DND-41 (cell line): Measurements from ENCODE around the gene GSDME.

ENCODE experiments used
- ATAC-seq: fragments of 200-7000 bp; cut with Tn5 transposase; 3 replicates; pipeline ENCODE4 v1.9.1; 2021; ENCODE audit warnings: low read depth; ENCODE audit not compliant: insufficient read depth
- DNase-seq: peaks from one replicate; pipeline ENCODE4 v3.0.0-alpha.2; 2020
- H2AFZ ChIP-seq: 2 replicates; pipeline ENCODE4 v1.6.0; 2012; ENCODE audit warnings: low read depth, low read length
- H3K27ac ChIP-seq: 2 replicates; pipeline ENCODE4 v1.5.1; 2012; ENCODE audit warnings: low read length, inconsistent platforms
- H3K27me3 ChIP-seq: fragments of 200-600 bp; sonication (generic); 2 replicates; pipeline ENCODE4 v1.6.0; 2012; ENCODE audit warnings: low read length, mild to moderate bottlenecking, inconsistent platforms; ENCODE audit not compliant: insufficient read depth, poor library complexity
- H3K36me3 ChIP-seq: 2 replicates; pipeline ENCODE4 v1.5.1; 2012; ENCODE audit warnings: low read length, inconsistent platforms; ENCODE audit not compliant: insufficient read depth
- H3K4me1 ChIP-seq: 2 replicates; pipeline ENCODE4 v1.5.1; 2012; ENCODE audit warnings: mild to moderate bottlenecking, low read length; ENCODE audit not compliant: insufficient read depth
- H3K4me2 ChIP-seq: 2 replicates; pipeline ENCODE4 v1.6.0; 2012; ENCODE audit warnings: mild to moderate bottlenecking, moderate library complexity, low read length, inconsistent platforms; ENCODE audit not compliant: insufficient read depth
- H3K4me3 ChIP-seq, 2 experiments: fragments of 200-600 bp in 1 of 2; shearing (Covaris generic) in 1 of 2; 2 replicates each; pipeline ENCODE4 v1.5.1; 2012 to 2016; ENCODE audit warnings: inconsistent platforms in 2 of 2, low read length in 2 of 2, mild to moderate bottlenecking in 2 of 2, low read depth in 1 of 2, moderate library complexity in 1 of 2
- H3K79me2 ChIP-seq: 2 replicates; pipeline ENCODE4 v1.6.0; 2012; ENCODE audit warnings: low read length, inconsistent platforms; ENCODE audit not compliant: insufficient read depth
- H3K9ac ChIP-seq: 2 replicates; pipeline ENCODE4 v1.6.0; 2012; ENCODE audit warnings: low read depth, mild to moderate bottlenecking, inconsistent platforms, low read length, moderate library complexity
- H3K9me3 ChIP-seq: 2 replicates; pipeline ENCODE4 v1.5.1; 2012; ENCODE audit warnings: low read length, moderate library complexity, mild to moderate bottlenecking, inconsistent platforms; ENCODE audit not compliant: insufficient read depth, severe bottlenecking
- H4K20me1 ChIP-seq: 2 replicates; pipeline ENCODE4 v1.6.0; 2012; ENCODE audit warnings: low read length; ENCODE audit not compliant: insufficient read depth
- CTCF ChIP-seq: IDR thresholded peaks from 2 replicates; pipeline ENCODE4 v1.5.1; 2012; ENCODE audit warnings: borderline replicate concordance, low read length, moderate library complexity, mild to moderate bottlenecking; ENCODE audit not compliant: poor library complexity, severe bottlenecking; ENCODE audit errors: extremely low read depth
- EZH2 ChIP-seq: IDR thresholded peaks from 3 replicates; pipeline ENCODE4 v1.6.1; 2012; ENCODE audit warnings: borderline replicate concordance, low read depth, mild to moderate bottlenecking, moderate library complexity, low read length, inconsistent platforms; ENCODE audit not compliant: severe bottlenecking

Gene GSDME

GRCh38 chr7:24754906-24755506, 2.3 kb downstream of the GSDME start:
- Histone ChIP-seq H4K20me1 (no peaks in the 10 kb centered on the region), H3K9ac (no peak overlapping the region), H3K4me1 (peaks cover 7% of the 10 kb centered on the region; the same call in 1 of the 2 replicates), H3K27ac (no peak overlapping the region), H2AFZ (no peak overlapping the region), H3K9me3 (no peaks in the 10 kb centered on the region), H3K4me3 (no peak overlapping the region), H3K27me3 (peaks cover 20% of the 10 kb centered on the region), H3K79me2 (no peaks in the 10 kb centered on the region), H3K36me3 (no peaks in the 10 kb centered on the region), H3K4me2 (no peak overlapping the region)
- DNase-seq (no peak), ATAC-seq (no peak)
- TF ChIP-seq EZH2 (no peak), CTCF (no peak)

- Histone ChIP-seq H2AFZ (no peak overlapping the region), H3K4me1 (peaks cover 7% of the 10 kb centered on the region; the same call in 1 of the 2 replicates)
Observed at GRCh38 chr7:24752073-24752800, 5.0 kb downstream of the GSDME start.

GRCh38 chr7:24751484-24751883, 5.8 kb downstream of the GSDME start:
- TF ChIP-seq CTCF (no peak), EZH2 (no peak)
- Histone ChIP-seq H3K36me3 (no peaks in the 10 kb centered on the region), H4K20me1 (no peaks in the 10 kb centered on the region), H3K4me1 (0 out of 2 replicates have a peak, but pooled peaks cover under 1% of the 10 kb centered on the region), H3K27ac (no peak overlapping the region), H2AFZ (no peak overlapping the region), H3K4me3 (no peak overlapping the region), H3K27me3 (peaks cover 7% of the 10 kb centered on the region), H3K9ac (no peak overlapping the region), H3K4me2 (no peak overlapping the region), H3K9me3 (no peaks in the 10 kb centered on the region), H3K79me2 (no peaks in the 10 kb centered on the region)
- ATAC-seq (no peak), DNase-seq (no peak)

More at GRCh38 chr7:24752073-24752800, 5.0 kb downstream of the GSDME start:
- Histone ChIP-seq H3K27me3 (peaks cover 14% of the 10 kb centered on the region), H3K9me3 (no peaks in the 10 kb centered on the region), H3K27ac (no peak overlapping the region), H3K9ac (no peak overlapping the region), H4K20me1 (no peaks in the 10 kb centered on the region), H3K4me3 (no peak overlapping the region), H3K79me2 (no peaks in the 10 kb centered on the region), H3K4me2 (no peak overlapping the region), H3K36me3 (no peaks in the 10 kb centered on the region)
- DNase-seq, result no peak
- ATAC-seq, result no peak
- no peak for TF ChIP-seq CTCF
- TF ChIP-seq EZH2, result no peak
